GM11168 (cell line): ENCODE data around the gene PARD3B.

Experiments used
- in situ Hi-C: fragments of 300-500 bp; cut with MboI; formaldehyde crosslinking; loops from one replicate; pipeline ENCODE4 v1.12.0; 2022; ENCODE audit warnings: low sequenced_read_pairs; ENCODE audit not compliant: unreplicated experiment

PARD3B gene

GRCh38 chr2:205586626-205587025 is 1041.4 kb downstream of the PARD3B start:
- in situ Hi-C loops, result no loop called here

GRCh38 chr2:205589479-205589878 is 1044.2 kb downstream of the PARD3B start:
- in situ Hi-C loops, result no loop called here

- in situ Hi-C loops, result no loop called here
Measured at GRCh38 chr2:205590759-205591158, 1045.5 kb downstream of the PARD3B start.

GRCh38 chr2:205593891-205594290 is 1048.6 kb downstream of the PARD3B start:
- in situ Hi-C loops, result no loop called here

- in situ Hi-C loops, result no loop called here
Measured at GRCh38 chr2:205596581-205596980, 1051.3 kb downstream of the PARD3B start.

GRCh38 chr2:205605638-205606304 is 1060.5 kb downstream of the PARD3B start:
- in situ Hi-C loops, result no loop called here

- in situ Hi-C loops, result no loop called here
Measured at GRCh38 chr2:205607146-205607545, 1061.9 kb downstream of the PARD3B start.

- in situ Hi-C loops, result no loop called here
Measured at GRCh38 chr2:205609113-205609512, 1063.8 kb downstream of the PARD3B start.

GRCh38 chr2:205610437-205610836 is 1065.2 kb downstream of the PARD3B start:
- in situ Hi-C loops, result no loop called here

GRCh38 chr2:205612636-205613035 is 1067.4 kb downstream of the PARD3B start:
- in situ Hi-C loops, result no loop called here

- in situ Hi-C loops, result no loop called here
Measured at GRCh38 chr2:205613970-205614559, 1068.8 kb downstream of the PARD3B start.

GRCh38 chr2:205614965-205615364 is 1069.7 kb downstream of the PARD3B start:
- in situ Hi-C loops, result no loop called here

- in situ Hi-C loops, result no loop called here
Measured at GRCh38 chr2:205617905-205618304, 1072.6 kb downstream of the PARD3B start.

- in situ Hi-C loops, result no loop called here
Measured at GRCh38 chr2:205619600-205619999, 1074.3 kb downstream of the PARD3B start.

- in situ Hi-C loops, result no loop called here
Measured at GRCh38 chr2:205627085-205627484, 1081.8 kb downstream of the PARD3B start.

- in situ Hi-C loops, result no loop called here
Measured at GRCh38 chr2:205628422-205628821, 1083.1 kb downstream of the PARD3B start.

- in situ Hi-C loops, result no loop called here
Measured at GRCh38 chr2:205629091-205629776, 1084.0 kb downstream of the PARD3B start.

- in situ Hi-C loops, result no loop called here
Measured at GRCh38 chr2:205633994-205634393, 1088.7 kb downstream of the PARD3B start.

- in situ Hi-C loops, result no loop called here
Measured at GRCh38 chr2:205636549-205637319, 1091.5 kb downstream of the PARD3B start.

- in situ Hi-C loops, result no loop called here
Measured at GRCh38 chr2:205637320-205637602, 1092.0 kb downstream of the PARD3B start.
